ENCODE data around the gene DZANK1.

- TF ChIP-seq, protein P1, sequence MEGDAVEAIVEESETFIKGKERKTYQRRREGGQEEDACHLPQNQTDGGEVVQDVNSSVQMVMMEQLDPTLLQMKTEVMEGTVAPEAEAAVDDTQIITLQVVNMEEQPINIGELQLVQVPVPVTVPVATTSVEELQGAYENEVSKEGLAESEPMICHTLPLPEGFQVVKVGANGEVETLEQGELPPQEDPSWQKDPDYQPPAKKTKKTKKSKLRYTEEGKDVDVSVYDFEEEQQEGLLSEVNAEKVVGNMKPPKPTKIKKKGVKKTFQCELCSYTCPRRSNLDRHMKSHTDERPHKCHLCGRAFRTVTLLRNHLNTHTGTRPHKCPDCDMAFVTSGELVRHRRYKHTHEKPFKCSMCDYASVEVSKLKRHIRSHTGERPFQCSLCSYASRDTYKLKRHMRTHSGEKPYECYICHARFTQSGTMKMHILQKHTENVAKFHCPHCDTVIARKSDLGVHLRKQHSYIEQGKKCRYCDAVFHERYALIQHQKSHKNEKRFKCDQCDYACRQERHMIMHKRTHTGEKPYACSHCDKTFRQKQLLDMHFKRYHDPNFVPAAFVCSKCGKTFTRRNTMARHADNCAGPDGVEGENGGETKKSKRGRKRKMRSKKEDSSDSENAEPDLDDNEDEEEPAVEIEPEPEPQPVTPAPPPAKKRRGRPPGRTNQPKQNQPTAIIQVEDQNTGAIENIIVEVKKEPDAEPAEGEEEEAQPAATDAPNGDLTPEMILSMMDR (IDR thresholded peaks at IDR 0.05): no peak
- no peak for TF ChIP-seq ZFX (IDR thresholded peaks at IDR 0.05; ENCODE audit: borderline replicate concordance)
These were observed 14.8 kb upstream of the DZANK1 start for GRCh38 chr20:18481596-18481995.
